Erythroblast (primary cell): ENCODE measurements around the gene RABGGTA.

ENCODE experiments used
- GATA1 ChIP-seq: IDR thresholded peaks from 2 replicates; pipeline ENCODE4 v1.6.1; 2011; ENCODE audit warnings: low read depth, mild to moderate bottlenecking, control low read depth, low read length, moderate library complexity
- POLR2A ChIP-seq: IDR thresholded peaks from 2 replicates; pipeline ENCODE4 v1.6.1; 2011; ENCODE audit warnings: mild to moderate bottlenecking, low read length

DNA sequence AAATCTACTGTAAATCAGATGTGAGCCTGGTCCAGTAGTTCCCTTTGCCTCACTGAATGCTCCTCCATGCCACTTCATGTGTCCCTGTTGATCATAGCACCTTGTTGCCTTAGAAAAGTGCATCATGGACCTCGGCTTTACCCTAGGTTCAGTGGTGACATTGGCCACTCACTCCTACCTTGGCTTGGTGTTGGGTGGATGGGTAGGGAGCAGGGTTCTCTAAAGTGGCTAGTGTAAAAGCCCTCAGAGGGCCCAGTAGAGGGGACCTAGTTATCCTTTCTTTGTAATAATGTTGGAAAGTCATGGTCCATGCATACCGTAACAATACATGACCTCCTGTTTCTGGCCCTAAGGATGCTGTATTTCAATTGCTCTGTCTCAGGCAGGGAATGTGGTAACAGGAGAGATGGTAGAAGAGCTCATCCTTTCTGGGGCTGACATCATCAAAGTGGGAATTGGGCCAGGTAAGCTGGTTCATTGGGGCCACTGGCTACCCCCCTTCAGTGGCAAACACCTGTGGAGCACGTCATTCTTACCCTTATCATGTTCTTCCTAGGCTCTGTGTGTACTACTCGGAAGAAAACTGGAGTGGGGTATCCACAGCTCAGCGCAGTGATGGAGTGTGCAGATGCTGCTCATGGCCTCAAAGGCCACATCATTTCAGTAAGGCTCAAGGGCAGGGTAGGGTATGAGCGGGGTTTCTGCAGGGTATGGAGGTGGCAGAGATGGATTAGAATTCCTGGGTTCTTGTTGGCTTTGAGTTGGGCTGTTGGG, 34.5 kb downstream of the RABGGTA start:
- TF ChIP-seq POLR2A: no peak
- TF ChIP-seq GATA1: no peak
